Vagina (tissue), 2 donors: ENCODE data around the gene COL16A1. TPM values are rescaled to one million over a fixed set of nuclear protein-coding genes. Genes with fewer than 3 reads are reported as not detected.
A peak's percentile ranks its signal among the peaks of the same experiment; 100 is the strongest.
"Not testable (repeated sequence)": the region's sequence is repeated elsewhere in the genome, so short reads cannot be mapped to it uniquely, and the experiment has no call there.

ENCODE experiments used
- DNase-seq, 2 donors: peaks; one replicate each; pipeline ENCODE4 v3.0.0-alpha.2; 2017; ENCODE audit errors: extremely low spot score in 2 of 2
- H3K27ac ChIP-seq: fragments of 200-600 bp; sonication (generic); one replicate; pipeline ENCODE4 v1.5.1; 2019
- H3K27me3 ChIP-seq: fragments of 200-600 bp; sonication (generic); one replicate; pipeline ENCODE4 v1.5.1; 2019
- H3K36me3 ChIP-seq, 2 donors: fragments of 200-600 bp; sonication (generic); one replicate each; pipeline ENCODE4 v1.5.1; 2017 to 2019
- H3K4me1 ChIP-seq: fragments of 200-600 bp; sonication (generic); one replicate; pipeline ENCODE4 v1.5.1; 2019
- H3K4me3 ChIP-seq, 2 donors: fragments of 200-600 bp; sonication (generic); 1 replicate in 1 of 2; 2 replicates in 1 of 2; pipeline ENCODE4 v1.5.1; 2016 to 2019
- H3K9me3 ChIP-seq: fragments of 200-600 bp; sonication (generic); one replicate; pipeline ENCODE4 v1.5.1; 2019
- POLR2A ChIP-seq, 2 donors: fragments of 450-650 bp; IDR thresholded peaks; one replicate each; pipeline ENCODE4 v1.6.1; 2017; ENCODE audit warnings: antibody characterized with exemption in 2 of 2, mild to moderate bottlenecking in 2 of 2, moderate library complexity in 2 of 2
- POLR2AphosphoS5 ChIP-seq, 2 donors: sonication (generic); formaldehyde crosslinking; IDR thresholded peaks; one replicate each; pipeline ENCODE4 v1.9.0; 2017; ENCODE audit warnings: antibody characterized with exemption in 2 of 2, mild to moderate bottlenecking in 2 of 2, low read depth in 1 of 2; ENCODE audit not compliant: insufficient read depth in 1 of 2
- intact Hi-C: fragments of 100-400 bp; cut with DNase I; formaldehyde crosslinking; loops from one replicate; pipeline ENCODE4 v1.15.1; 2023
- total RNA-seq: library from RNA; depleted of rRNA; stranded (reverse); fragments of >200 nt; gene quantifications from one replicate; pipeline ENCODE4 v1.2.3, GENCODE V29; 2016
- TF ChIP-seq, protein P1 (sequence below), 3 experiments: fragments of 450-650 bp in 2 of 3; fragments of 200-600 bp in 1 of 3; sonication (generic) in 1 of 3; IDR thresholded peaks; one replicate each; pipeline ENCODE4 v1.5.1; 2017 to 2019; ENCODE audit warnings: antibody characterized with exemption in 3 of 3, mild to moderate bottlenecking in 2 of 3, moderate library complexity in 2 of 3

The COL16A1 gene
- total RNA-seq, 1 donor from 2014 or later: 82.3 TPM

DNA sequence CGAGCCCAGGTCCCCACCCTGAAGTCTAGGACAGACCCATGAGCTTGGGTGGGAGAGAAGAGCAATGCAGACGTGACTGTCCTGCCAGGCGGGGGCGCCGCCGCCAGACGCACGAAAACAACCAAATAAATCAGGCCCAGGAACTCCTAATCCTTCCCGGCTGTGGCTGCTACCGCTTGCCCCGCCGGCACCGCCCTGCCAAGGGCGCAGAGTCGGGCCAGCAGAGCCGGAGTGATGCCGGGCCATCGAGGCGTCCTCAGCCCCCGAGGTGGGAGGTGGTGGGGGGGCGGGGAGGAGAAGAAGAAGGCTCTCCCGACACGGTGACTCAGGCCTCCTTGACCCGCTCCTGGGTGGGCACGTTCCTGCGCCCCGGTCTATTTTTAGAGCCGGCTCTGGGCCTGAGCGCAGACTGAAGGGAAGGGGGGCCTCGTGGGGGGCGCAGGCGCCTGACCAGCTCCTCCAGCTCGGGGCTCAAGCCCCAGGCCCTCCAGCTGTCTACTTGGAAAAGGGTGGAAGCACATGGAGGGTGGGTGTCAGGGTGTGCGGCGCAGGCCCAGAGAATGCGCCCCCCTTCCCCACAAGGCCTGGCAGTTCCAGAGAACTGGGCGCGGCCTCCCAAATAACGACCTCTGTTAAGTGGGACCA, 10.7 kb upstream of the COL16A1 start:
- TF ChIP-seq, protein P1, sequence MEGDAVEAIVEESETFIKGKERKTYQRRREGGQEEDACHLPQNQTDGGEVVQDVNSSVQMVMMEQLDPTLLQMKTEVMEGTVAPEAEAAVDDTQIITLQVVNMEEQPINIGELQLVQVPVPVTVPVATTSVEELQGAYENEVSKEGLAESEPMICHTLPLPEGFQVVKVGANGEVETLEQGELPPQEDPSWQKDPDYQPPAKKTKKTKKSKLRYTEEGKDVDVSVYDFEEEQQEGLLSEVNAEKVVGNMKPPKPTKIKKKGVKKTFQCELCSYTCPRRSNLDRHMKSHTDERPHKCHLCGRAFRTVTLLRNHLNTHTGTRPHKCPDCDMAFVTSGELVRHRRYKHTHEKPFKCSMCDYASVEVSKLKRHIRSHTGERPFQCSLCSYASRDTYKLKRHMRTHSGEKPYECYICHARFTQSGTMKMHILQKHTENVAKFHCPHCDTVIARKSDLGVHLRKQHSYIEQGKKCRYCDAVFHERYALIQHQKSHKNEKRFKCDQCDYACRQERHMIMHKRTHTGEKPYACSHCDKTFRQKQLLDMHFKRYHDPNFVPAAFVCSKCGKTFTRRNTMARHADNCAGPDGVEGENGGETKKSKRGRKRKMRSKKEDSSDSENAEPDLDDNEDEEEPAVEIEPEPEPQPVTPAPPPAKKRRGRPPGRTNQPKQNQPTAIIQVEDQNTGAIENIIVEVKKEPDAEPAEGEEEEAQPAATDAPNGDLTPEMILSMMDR (IDR thresholded peaks at IDR 0.05): no peak
- no peak for TF ChIP-seq POLR2A (IDR thresholded peaks at IDR 0.05)
- peak; percentile 7 to 18 for TF ChIP-seq POLR2AphosphoS5 (IDR thresholded peaks at IDR 0.05; ENCODE audit: insufficient read depth in 1 of 2, low read depth in 1 of 2)
- Histone ChIP-seq H3K27me3 (no peaks in the 10 kb centered on the region), H3K36me3 (no peaks in the 10 kb centered on the region), H3K9me3 (no peaks in the 10 kb centered on the region), H3K27ac (peak overlapping the region; percentile 90), H3K4me1 (peaks cover 46% of the 10 kb centered on the region), H3K4me3 (peak overlapping the region; percentile 39 to 58)
- intact Hi-C loops: loop anchor here (5.0 kb wide), 2 partner anchors 47 to 73 kb away; no protein-coding TSS in a partner anchor
- DNase-seq: peak in 1 of 2 donors; percentile 93

DNA sequence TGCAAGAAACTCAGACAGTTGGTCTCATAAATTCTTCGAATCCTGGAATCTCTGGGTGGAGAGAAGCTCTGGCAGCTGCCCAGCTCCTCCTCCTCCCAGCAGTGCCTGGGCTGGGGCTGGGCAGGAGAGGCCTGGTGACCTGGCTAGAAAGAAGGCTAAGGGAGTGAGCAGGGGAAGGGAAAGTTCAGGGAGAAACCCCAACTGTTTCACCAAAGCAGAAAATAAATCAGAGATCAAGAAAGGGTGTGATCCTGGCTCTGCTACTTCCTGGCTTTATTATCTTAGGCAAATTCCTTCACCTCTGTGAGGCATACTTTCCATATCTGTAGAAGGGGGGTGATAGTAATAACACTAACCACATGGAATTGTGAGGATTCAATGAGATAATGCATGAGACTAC, 8.8 kb upstream of the COL16A1 start:
- Histone ChIP-seq H3K27ac (peak overlapping the region; percentile 90), H3K4me1 (peaks cover 46% of the 10 kb centered on the region)
- intact Hi-C loops: loop anchor here (1.0 kb wide), 1 partner anchor 12 kb away; no protein-coding TSS in a partner anchor

DNA sequence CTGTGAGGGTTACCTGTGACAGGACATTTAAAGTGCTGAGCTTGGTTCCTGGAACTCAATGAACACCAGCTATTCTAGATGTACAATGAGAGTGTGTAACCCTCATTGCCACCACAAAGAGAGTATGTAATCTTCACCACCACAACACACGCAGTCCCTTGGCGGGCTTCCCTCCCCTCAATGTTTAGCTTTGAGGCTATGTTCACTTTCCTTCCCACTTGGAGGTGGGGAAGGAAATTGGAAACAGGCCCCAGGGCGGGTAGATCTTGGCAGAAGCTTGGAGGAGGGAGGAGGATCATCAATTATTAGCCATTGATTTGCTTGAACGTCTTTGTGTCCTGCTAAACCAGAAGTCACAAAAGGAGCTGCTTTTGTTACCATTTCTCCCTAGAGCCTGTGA, 8.3 kb upstream of the COL16A1 start:
- H3K36me3 ChIP-seq: no peaks in the 10 kb centered on the region
- peak overlapping the region; percentile 90 for H3K27ac ChIP-seq
- TF ChIP-seq, protein P1 (IDR thresholded peaks at IDR 0.05): no peak
- TF ChIP-seq POLR2AphosphoS5 (IDR thresholded peaks at IDR 0.05; ENCODE audit: insufficient read depth in 1 of 2, low read depth in 1 of 2): no peak
- TF ChIP-seq POLR2A (IDR thresholded peaks at IDR 0.05): no peak
- no peak for DNase-seq
- H3K9me3 ChIP-seq: no peaks in the 10 kb centered on the region
- no peaks in the 10 kb centered on the region for H3K27me3 ChIP-seq
- peaks cover 46% of the 10 kb centered on the region for H3K4me1 ChIP-seq
- intact Hi-C loops: loop anchor here (1.0 kb wide), 1 partner anchor 12 kb away; no protein-coding TSS in a partner anchor
- H3K4me3 ChIP-seq: no peak overlapping the region

More for the DNA sequence above, 8.8 kb upstream of the COL16A1 start:
- TF ChIP-seq POLR2A (IDR thresholded peaks at IDR 0.05) (no peak), POLR2AphosphoS5 (IDR thresholded peaks at IDR 0.05; ENCODE audit: insufficient read depth in 1 of 2, low read depth in 1 of 2) (peak; percentile 66 to 70)
- TF ChIP-seq, protein P1 (IDR thresholded peaks at IDR 0.05): no peak
- no peaks in the 10 kb centered on the region for H3K27me3 ChIP-seq
- H3K4me3 ChIP-seq: no peak overlapping the region
- DNase-seq: no peak
- H3K9me3 ChIP-seq: no peaks in the 10 kb centered on the region
- no peaks in the 10 kb centered on the region for H3K36me3 ChIP-seq

- intact Hi-C loops: loop anchor here (10.0 kb wide), 1 partner anchor 124 kb away; no protein-coding TSS in a partner anchor
- Histone ChIP-seq H3K9me3 (no peaks in the 10 kb centered on the region), H3K4me3 (no peak overlapping the region), H3K4me1 (peaks cover 53% of the 10 kb centered on the region), H3K27me3 (no peaks in the 10 kb centered on the region), H3K36me3 (no peaks in the 10 kb centered on the region), H3K27ac (no peak overlapping the region)
- DNase-seq: no peak
- TF ChIP-seq, protein P1 (IDR thresholded peaks at IDR 0.05): no peak
- TF ChIP-seq POLR2A (IDR thresholded peaks at IDR 0.05): no peak
- TF ChIP-seq POLR2AphosphoS5 (IDR thresholded peaks at IDR 0.05; ENCODE audit: insufficient read depth in 1 of 2, low read depth in 1 of 2): no peak
Observed at GRCh38 chr1:31708324-31708723, 4.5 kb upstream of the COL16A1 start.

- no peaks in the 10 kb centered on the region for H3K9me3 ChIP-seq
- no peaks in the 10 kb centered on the region for H3K36me3 ChIP-seq
- H3K27me3 ChIP-seq: no peaks in the 10 kb centered on the region
- no peak for DNase-seq
- TF ChIP-seq POLR2A (IDR thresholded peaks at IDR 0.05) (no peak), POLR2AphosphoS5 (IDR thresholded peaks at IDR 0.05; ENCODE audit: insufficient read depth in 1 of 2, low read depth in 1 of 2) (no peak)
- TF ChIP-seq, protein P1 (IDR thresholded peaks at IDR 0.05): no peak
- intact Hi-C loops: loop anchor here (10.0 kb wide), 1 partner anchor 123 kb away; no protein-coding TSS in a partner anchor
- peaks cover 53% of the 10 kb centered on the region for H3K4me1 ChIP-seq
- H3K27ac ChIP-seq: no peak overlapping the region
- H3K4me3 ChIP-seq: no peak overlapping the region
Observed at GRCh38 chr1:31707711-31708110, 3.9 kb upstream of the COL16A1 start.

DNA sequence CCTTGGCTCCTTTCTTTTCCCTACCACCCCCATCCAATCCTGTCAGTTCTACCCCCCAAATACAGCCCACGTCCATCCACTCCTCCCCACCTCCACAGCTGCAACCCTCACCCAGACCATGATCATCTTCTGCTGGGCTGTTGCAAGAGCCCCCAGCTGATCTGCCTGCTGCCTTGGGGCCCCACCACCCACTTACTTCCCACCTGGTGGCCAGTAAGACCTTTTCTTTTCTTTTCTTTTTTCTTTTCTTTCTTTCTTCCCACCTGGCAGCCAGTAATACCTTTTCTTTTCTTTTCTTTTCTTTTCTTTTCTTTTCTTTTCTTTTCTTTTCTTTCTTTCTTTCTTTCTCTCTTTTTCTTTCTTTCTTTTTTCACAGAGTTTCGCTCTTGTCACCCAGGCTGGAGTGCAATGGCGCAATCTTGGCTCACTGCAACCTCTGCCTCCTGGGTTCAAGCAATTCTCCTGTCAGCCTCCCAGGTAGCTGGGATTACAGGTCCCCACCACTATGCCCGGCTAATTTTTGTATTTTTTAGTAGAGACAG, 3.3 kb upstream of the COL16A1 start:
- not testable (repeated sequence) for H3K27ac ChIP-seq, H3K4me3 ChIP-seq, H3K9me3 ChIP-seq, H3K36me3 ChIP-seq, DNase-seq, H3K27me3 ChIP-seq
- H3K4me1 ChIP-seq: peaks cover 53% of the 10 kb centered on the region
- intact Hi-C loops: loop anchor here (10.0 kb wide), 1 partner anchor 122 kb away; no protein-coding TSS in a partner anchor
